ENCODE data around the gene ENPP7. TPM values are rescaled to one million over a fixed set of nuclear protein-coding genes. Genes with fewer than 3 reads are reported as not detected.
A peak's percentile ranks its signal among the peaks of the same experiment; 100 is the strongest.

Gene ENPP7
- total RNA-seq, 1 donor from 2014 or later = not detected

GRCh38 chr17:79740413-79740812, 9.7 kb downstream of the ENPP7 start:
- TF ChIP-seq, protein P1, sequence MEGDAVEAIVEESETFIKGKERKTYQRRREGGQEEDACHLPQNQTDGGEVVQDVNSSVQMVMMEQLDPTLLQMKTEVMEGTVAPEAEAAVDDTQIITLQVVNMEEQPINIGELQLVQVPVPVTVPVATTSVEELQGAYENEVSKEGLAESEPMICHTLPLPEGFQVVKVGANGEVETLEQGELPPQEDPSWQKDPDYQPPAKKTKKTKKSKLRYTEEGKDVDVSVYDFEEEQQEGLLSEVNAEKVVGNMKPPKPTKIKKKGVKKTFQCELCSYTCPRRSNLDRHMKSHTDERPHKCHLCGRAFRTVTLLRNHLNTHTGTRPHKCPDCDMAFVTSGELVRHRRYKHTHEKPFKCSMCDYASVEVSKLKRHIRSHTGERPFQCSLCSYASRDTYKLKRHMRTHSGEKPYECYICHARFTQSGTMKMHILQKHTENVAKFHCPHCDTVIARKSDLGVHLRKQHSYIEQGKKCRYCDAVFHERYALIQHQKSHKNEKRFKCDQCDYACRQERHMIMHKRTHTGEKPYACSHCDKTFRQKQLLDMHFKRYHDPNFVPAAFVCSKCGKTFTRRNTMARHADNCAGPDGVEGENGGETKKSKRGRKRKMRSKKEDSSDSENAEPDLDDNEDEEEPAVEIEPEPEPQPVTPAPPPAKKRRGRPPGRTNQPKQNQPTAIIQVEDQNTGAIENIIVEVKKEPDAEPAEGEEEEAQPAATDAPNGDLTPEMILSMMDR (IDR thresholded peaks at IDR 0.05; ENCODE audit: unreplicated experiment) = no peak
- Mint-ChIP-seq H3K36me3 (ENCODE audit: insufficient read depth) (no peaks in the 10 kb centered on the region), H3K27me3 (no peaks in the 10 kb centered on the region), H3K27ac (peak overlapping the region; percentile 94), H3K4me1 (ENCODE audit: low read depth) (peaks cover 46% of the 10 kb centered on the region), H3K4me3 (ENCODE audit: low read depth) (peak overlapping the region; percentile 54), H3K9me3 (ENCODE audit: low read depth) (no peaks in the 10 kb centered on the region)
- no peak for DNase-seq (ENCODE audit: low spot score, unreplicated experiment)

GRCh38 chr17:79741401-79741750, 10.6 kb downstream of the ENPP7 start:
- Mint-ChIP-seq H3K4me1 (ENCODE audit: low read depth) (peaks cover 50% of the 10 kb centered on the region), H3K36me3 (ENCODE audit: insufficient read depth) (no peaks in the 10 kb centered on the region), H3K9me3 (ENCODE audit: low read depth) (no peaks in the 10 kb centered on the region), H3K27me3 (peaks cover 2% of the 10 kb centered on the region), H3K4me3 (ENCODE audit: low read depth) (peak overlapping the region; percentile 64), H3K27ac (peak overlapping the region; percentile 59)
- TF ChIP-seq, protein P1 (IDR thresholded peaks at IDR 0.05; ENCODE audit: unreplicated experiment) = no peak
- DNase-seq (ENCODE audit: low spot score, unreplicated experiment) = no peak

- TF ChIP-seq, protein P1 (IDR thresholded peaks at IDR 0.05; ENCODE audit: unreplicated experiment) = peak; percentile 94
- Mint-ChIP-seq H3K27ac (peak overlapping the region; percentile 20), H3K4me3 (ENCODE audit: low read depth) (peak overlapping the region; percentile 64), H3K36me3 (ENCODE audit: insufficient read depth) (no peaks in the 10 kb centered on the region), H3K4me1 (ENCODE audit: low read depth) (peaks cover 51% of the 10 kb centered on the region), H3K27me3 (peaks cover 6% of the 10 kb centered on the region), H3K9me3 (ENCODE audit: low read depth) (no peaks in the 10 kb centered on the region)
- peak; percentile 97 for DNase-seq (ENCODE audit: low spot score, unreplicated experiment)
Observed at GRCh38 chr17:79741751-79742588, 11.2 kb downstream of the ENPP7 start.

DNA sequence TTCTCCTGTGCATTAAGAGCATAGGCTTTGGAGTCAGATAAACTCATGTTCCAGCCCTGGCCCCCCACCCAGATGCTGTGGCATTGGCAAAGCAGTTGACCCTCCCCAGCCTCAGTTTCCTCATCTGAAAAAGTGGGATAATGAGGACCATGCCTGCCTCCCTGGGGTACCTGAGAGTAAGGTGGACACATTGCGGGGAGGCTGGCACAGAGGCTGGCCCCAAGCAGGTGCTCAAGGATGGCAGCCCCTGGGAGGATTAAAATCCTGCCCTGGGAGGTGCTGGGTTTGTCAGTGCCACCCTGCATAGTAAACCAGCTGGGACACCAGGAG, 11.8 kb downstream of the ENPP7 start:
- peaks cover 11% of the 10 kb centered on the region for H3K27me3 Mint-ChIP-seq
- peak overlapping the region; percentile 97 for H3K27ac Mint-ChIP-seq
- no peaks in the 10 kb centered on the region for H3K36me3 Mint-ChIP-seq (ENCODE audit: insufficient read depth)
- no peak overlapping the region for H3K4me3 Mint-ChIP-seq (ENCODE audit: low read depth)
- H3K4me1 Mint-ChIP-seq (ENCODE audit: low read depth) = peaks cover 54% of the 10 kb centered on the region
- TF ChIP-seq, protein P1 (IDR thresholded peaks at IDR 0.05; ENCODE audit: unreplicated experiment) = no peak
- no peaks in the 10 kb centered on the region for H3K9me3 Mint-ChIP-seq (ENCODE audit: low read depth)
- no peak for DNase-seq (ENCODE audit: low spot score, unreplicated experiment)

DNA sequence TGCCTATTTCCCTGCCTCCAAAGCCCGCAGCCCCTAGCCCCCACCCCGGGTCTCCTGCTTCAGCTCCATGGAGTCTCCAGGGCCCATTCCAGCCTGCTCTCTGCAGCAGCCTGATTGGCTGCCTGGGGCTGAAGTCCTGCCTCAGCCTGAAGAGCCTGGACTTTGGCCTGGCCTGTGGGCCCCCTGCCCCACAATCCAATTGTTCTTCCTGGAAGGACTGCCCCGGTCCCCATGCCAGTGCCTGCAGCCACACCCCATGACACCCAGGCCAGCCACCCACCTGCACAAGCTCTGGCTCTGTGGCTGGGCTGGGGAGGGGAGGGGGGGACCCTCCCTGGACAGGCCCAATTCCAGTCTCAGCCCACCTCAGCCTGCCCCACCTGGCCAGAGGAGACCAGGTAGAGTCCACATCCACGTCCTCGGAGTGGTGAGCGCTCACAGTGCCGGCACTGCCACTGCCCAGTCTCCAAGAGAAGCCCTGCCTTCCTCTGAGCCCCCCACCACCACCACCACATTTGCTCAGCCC, 12.3 kb downstream of the ENPP7 start:
- DNase-seq (ENCODE audit: low spot score, unreplicated experiment) = no peak
- Mint-ChIP-seq H3K9me3 (ENCODE audit: low read depth) (no peaks in the 10 kb centered on the region), H3K4me3 (ENCODE audit: low read depth) (peak overlapping the region; percentile 52), H3K4me1 (ENCODE audit: low read depth) (peaks cover 54% of the 10 kb centered on the region), H3K27me3 (peaks cover 15% of the 10 kb centered on the region), H3K36me3 (ENCODE audit: insufficient read depth) (no peaks in the 10 kb centered on the region), H3K27ac (peak overlapping the region; percentile 97)
- TF ChIP-seq, protein P1 (IDR thresholded peaks at IDR 0.05; ENCODE audit: unreplicated experiment) = no peak

Data from progenitor cell of endocrine pancreas (in vitro differentiated cells).